A673 (cell line): Measurements from ENCODE around the gene TEX54. TPM values are rescaled to one million over a fixed set of nuclear protein-coding genes. Genes with fewer than 3 reads are reported as not detected.
A peak's percentile ranks its signal among the peaks of the same experiment; 100 is the strongest.
"Not testable (repeated sequence)": the region's sequence is repeated elsewhere in the genome, so short reads cannot be mapped to it uniquely, and the experiment has no call there.

Experiments used
- BruUV-seq: library from RNA; stranded (reverse); fragments of 400-500 nt; replicated peaks from 2 replicates; lab custom pipeline; 2021; lab: Mats Ljungman, UMichigan
- CTCF ChIA-PET: fragments of 300-600 bp; sonication (Branson Sonifier 250); formaldehyde crosslinking; loops from one replicate; lab custom pipeline; 2022; ENCODE audit warnings: antibody characterized with exemption; lab: Charles Lee
- POLR2A ChIA-PET: fragments of 300-600 bp; sonication (Branson Sonifier 250); formaldehyde crosslinking; loops from one replicate; lab custom pipeline; 2022; ENCODE audit warnings: antibody characterized with exemption; ENCODE audit not compliant: low non-redundant PET; lab: Charles Lee
- DNase-seq: peaks from one replicate; pipeline ENCODE4 v3.0.0-alpha.2; 2015; ENCODE audit warnings: low spot score
- H3K27ac ChIP-seq: fragments of 200-600 bp; sonication (generic); 2 replicates; pipeline ENCODE4 v1.5.1; 2016; ENCODE audit warnings: mixed run types, low read depth, mild to moderate bottlenecking, mixed read lengths, antibody characterized with exemption, low read length; ENCODE audit not compliant: poor library complexity, severe bottlenecking
- H3K27me3 ChIP-seq: fragments of 200-600 bp; sonication (generic); replicated peaks from 2 replicates; pipeline ENCODE4 v1.6.1; 2017; ENCODE audit warnings: mixed run types, low read depth, mild to moderate bottlenecking, mixed read lengths, antibody characterized with exemption, low read length; ENCODE audit not compliant: insufficient read depth, poor library complexity
- H3K36me3 ChIP-seq: fragments of 200-600 bp; sonication (generic); 2 replicates; pipeline ENCODE4 v1.6.1; 2016; ENCODE audit warnings: mixed run types, mild to moderate bottlenecking, mixed read lengths, antibody characterized with exemption, low read length; ENCODE audit not compliant: insufficient read depth, poor library complexity, severe bottlenecking
- H3K4me1 ChIP-seq: fragments of 200-600 bp; sonication (generic); 2 replicates; pipeline ENCODE4 v1.6.1; 2017; ENCODE audit warnings: mixed run types, mild to moderate bottlenecking, mixed read lengths, antibody characterized with exemption, low read length; ENCODE audit not compliant: insufficient read depth, poor library complexity, severe bottlenecking
- H3K4me3 ChIP-seq: fragments of 200-600 bp; sonication (generic); 2 replicates; pipeline ENCODE4 v1.5.1; 2016; ENCODE audit warnings: low read depth, mixed run types, mild to moderate bottlenecking, mixed read lengths, low read length; ENCODE audit not compliant: poor library complexity, severe bottlenecking
- H3K9me3 ChIP-seq: fragments of 200-600 bp; sonication (generic); 2 replicates; pipeline ENCODE4 v1.6.1; 2016; ENCODE audit warnings: mixed run types, low read depth, mild to moderate bottlenecking, mixed read lengths, antibody characterized with exemption, low read length; ENCODE audit not compliant: poor library complexity, severe bottlenecking
- EZH2 ChIP-seq: fragments of 200-600 bp; sonication (generic); IDR thresholded peaks from 2 replicates; pipeline ENCODE4 v1.6.1; 2017; ENCODE audit warnings: borderline replicate concordance, low read depth, mild to moderate bottlenecking, mixed read lengths, antibody characterized with exemption, low read length; ENCODE audit not compliant: poor library complexity, severe bottlenecking
- intact Hi-C: fragments of 100-400 bp; cut with micrococcal nuclease; formaldehyde crosslinking; loops from one replicate; pipeline ENCODE4 v1.10.0; 2022; ENCODE audit not compliant: unreplicated experiment
- total RNA-seq: library from RNA; stranded (reverse); gene quantifications from 2 replicates; pipeline ENCODE4 v1.2.3, GENCODE V29; 2021
- TF ChIP-seq, protein P1 (sequence below): fragments of 300-800, 200-600 bp; sonication (generic); conservative IDR thresholded peaks from 2 replicates; pipeline ENCODE4 v1.5.1; 2017; ENCODE audit warnings: low read depth, mild to moderate bottlenecking, antibody characterized with exemption, low read length, moderate library complexity, mixed read lengths

The TEX54 gene
- total RNA-seq, 1 experiment from 2014 or later, result 0.77 TPM

DNA sequence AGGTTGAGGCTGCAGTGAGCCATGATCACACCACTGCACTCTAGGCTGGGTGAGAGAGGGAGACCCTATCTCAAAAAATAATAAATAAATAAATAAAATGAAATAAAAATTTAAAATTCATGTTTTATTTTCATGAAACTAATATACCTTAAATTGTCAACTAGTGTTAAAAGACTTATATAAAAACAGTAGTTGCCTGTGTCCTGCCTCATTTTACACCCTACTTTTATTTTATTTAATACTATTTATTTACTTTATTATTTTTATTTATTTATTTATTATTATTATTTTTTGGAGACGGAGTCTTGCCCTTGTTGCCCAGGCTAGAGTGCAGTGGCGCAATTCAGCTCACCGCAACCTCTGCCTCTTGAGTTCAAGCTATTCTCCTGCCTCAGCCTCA is 11.5 kb upstream of the TEX54 start:
- Histone ChIP-seq H3K27me3 (no peaks in the 10 kb centered on the region), H3K9me3 (no peaks in the 10 kb centered on the region), H3K36me3 (no peaks in the 10 kb centered on the region), H3K27ac (no peak overlapping the region), H3K4me3 (no peak overlapping the region), H3K4me1 (peaks cover 13% of the 10 kb centered on the region)
- BruUV-seq, result no TSS peak
- POLR2A ChIA-PET, result no interaction called here
- CTCF ChIA-PET, result no interaction called here
- DNase-seq, result no peak
- intact Hi-C loops, result loop anchor here (5.0 kb wide), 1 partner anchor 57 kb away; the partner anchor contains the start of gene TMEM179B
- TF ChIP-seq, protein P1, sequence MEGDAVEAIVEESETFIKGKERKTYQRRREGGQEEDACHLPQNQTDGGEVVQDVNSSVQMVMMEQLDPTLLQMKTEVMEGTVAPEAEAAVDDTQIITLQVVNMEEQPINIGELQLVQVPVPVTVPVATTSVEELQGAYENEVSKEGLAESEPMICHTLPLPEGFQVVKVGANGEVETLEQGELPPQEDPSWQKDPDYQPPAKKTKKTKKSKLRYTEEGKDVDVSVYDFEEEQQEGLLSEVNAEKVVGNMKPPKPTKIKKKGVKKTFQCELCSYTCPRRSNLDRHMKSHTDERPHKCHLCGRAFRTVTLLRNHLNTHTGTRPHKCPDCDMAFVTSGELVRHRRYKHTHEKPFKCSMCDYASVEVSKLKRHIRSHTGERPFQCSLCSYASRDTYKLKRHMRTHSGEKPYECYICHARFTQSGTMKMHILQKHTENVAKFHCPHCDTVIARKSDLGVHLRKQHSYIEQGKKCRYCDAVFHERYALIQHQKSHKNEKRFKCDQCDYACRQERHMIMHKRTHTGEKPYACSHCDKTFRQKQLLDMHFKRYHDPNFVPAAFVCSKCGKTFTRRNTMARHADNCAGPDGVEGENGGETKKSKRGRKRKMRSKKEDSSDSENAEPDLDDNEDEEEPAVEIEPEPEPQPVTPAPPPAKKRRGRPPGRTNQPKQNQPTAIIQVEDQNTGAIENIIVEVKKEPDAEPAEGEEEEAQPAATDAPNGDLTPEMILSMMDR, result no peak
- TF ChIP-seq EZH2, result no peak

DNA sequence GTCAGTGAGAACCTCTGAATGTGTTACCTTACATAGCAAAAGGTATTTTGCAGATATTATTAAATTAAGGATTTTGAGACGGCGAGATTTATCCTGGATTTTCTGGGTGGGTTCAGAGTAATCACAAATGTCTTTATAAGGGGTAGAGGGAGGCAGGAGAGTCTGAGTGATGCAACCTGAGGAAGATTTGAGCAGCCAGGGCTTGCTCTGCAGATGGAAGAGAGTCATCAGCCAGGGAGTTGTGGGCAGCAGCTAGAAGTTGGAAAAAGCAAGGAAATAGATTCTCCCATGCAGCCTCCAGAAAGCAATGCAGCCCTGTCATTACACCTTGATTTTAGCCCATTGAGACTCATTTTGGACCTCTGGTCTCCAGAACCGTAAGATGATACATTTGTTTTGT is 10.8 kb upstream of the TEX54 start:
- Histone ChIP-seq H3K9me3 (no peaks in the 10 kb centered on the region), H3K36me3 (no peaks in the 10 kb centered on the region), H3K27ac (peak overlapping the region; percentile 31), H3K27me3 (no peaks in the 10 kb centered on the region), H3K4me1 (peaks cover 15% of the 10 kb centered on the region), H3K4me3 (no peak overlapping the region)
- TF ChIP-seq, protein P1, result no peak
- TF ChIP-seq EZH2, result no peak
- ChIA-PET POLR2A (no interaction called here), CTCF (no interaction called here)
- no TSS peak for BruUV-seq
- no peak for DNase-seq
- intact Hi-C loops, result loop anchor here (5.0 kb wide), 1 partner anchor 56 kb away; the partner anchor contains the start of gene TMEM179B

DNA sequence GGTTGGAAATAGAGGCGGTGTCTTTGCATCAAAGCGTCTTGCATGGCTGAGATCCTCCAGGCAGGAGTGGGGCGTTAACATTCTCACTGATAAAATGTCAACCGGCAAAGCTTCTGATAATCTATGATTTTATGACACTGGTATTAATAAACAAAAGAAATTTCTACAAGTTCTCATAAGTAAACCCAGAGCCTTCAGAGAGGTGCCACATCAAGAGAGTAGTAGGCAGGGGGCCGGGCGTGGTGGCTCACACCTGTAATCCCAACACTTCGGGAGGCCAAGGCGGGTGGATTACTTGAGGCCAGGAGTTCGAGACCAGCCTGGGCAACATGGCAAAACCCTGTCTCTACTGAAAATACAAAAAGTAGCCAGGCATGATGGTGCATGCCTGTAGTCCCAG is 10.2 kb upstream of the TEX54 start:
- peak overlapping the region; percentile 99 for H3K27ac ChIP-seq
- BruUV-seq, CTCF ChIA-PET, H3K27me3 ChIP-seq, H3K9me3 ChIP-seq, H3K36me3 ChIP-seq, DNase-seq: not testable (repeated sequence)
- intact Hi-C loops, result loop anchor here (5.0 kb wide), 1 partner anchor 56 kb away; the partner anchor contains the start of gene TMEM179B
- peak overlapping the region; percentile 44 for H3K4me3 ChIP-seq
- POLR2A ChIA-PET, result interaction anchor here (0.6 kb wide), 1 partner anchor 32 kb away, joined by 7 read pairs; no protein-coding TSS in a partner anchor
- peaks cover 17% of the 10 kb centered on the region for H3K4me1 ChIP-seq
